Fibroblast of lung (primary cell): ENCODE results near the gene SMDT1. TPM values are rescaled to one million over a fixed set of nuclear protein-coding genes. Genes with fewer than 3 reads are reported as not detected.
"Not testable (repeated sequence)": the region's sequence is repeated elsewhere in the genome, so short reads cannot be mapped to it uniquely, and the experiment has no call there.

ENCODE experiments used
- DNase-seq, 2 donors: peaks; one replicate each; pipeline versions ENCODE4 v3.0.0 to v3.0.0-alpha.2; 2010; ENCODE audit warnings: low read depth in 2 of 2
- H2AFZ ChIP-seq: 2 replicates; pipeline ENCODE4 v1.5.1; 2012; ENCODE audit warnings: low read length, control low read depth, inconsistent platforms
- H3K27ac ChIP-seq: 2 replicates; pipeline ENCODE4 v1.5.1; 2011; ENCODE audit warnings: low read length, control low read depth; ENCODE audit not compliant: insufficient read depth
- H3K27me3 ChIP-seq: 2 replicates; pipeline ENCODE4 v1.5.1; 2011; ENCODE audit warnings: mild to moderate bottlenecking, low read length; ENCODE audit not compliant: control insufficient read depth, insufficient read depth
- H3K36me3 ChIP-seq: 2 replicates; pipeline ENCODE4 v1.5.1; 2011; ENCODE audit warnings: low read length; ENCODE audit not compliant: control insufficient read depth, insufficient read depth
- H3K4me1 ChIP-seq: 2 replicates; pipeline ENCODE4 v1.5.1; 2011; ENCODE audit warnings: low read length; ENCODE audit not compliant: control insufficient read depth, insufficient read depth; ENCODE audit errors: extremely low read depth
- H3K4me2 ChIP-seq: 2 replicates; pipeline ENCODE4 v1.5.1; 2011; ENCODE audit warnings: low read length, control low read depth; ENCODE audit not compliant: insufficient read depth; ENCODE audit errors: extremely low read depth
- H3K4me3 ChIP-seq, 4 experiments: fragments of 200-600 bp in 1 of 4; sonication (generic) in 1 of 4; replicated peaks in 1 of 4; 2 replicates each; pipeline ENCODE4 v1.5.1; 2011 to 2016; ENCODE audit warnings: low read length in 4 of 4, low read depth in 3 of 4, mild to moderate bottlenecking in 3 of 4, control low read depth in 2 of 4, inconsistent platforms in 1 of 4, mixed read lengths in 1 of 4; ENCODE audit not compliant: insufficient read depth in 1 of 4; ENCODE audit errors: control extremely low read depth in 1 of 4
- H3K79me2 ChIP-seq: 2 replicates; pipeline ENCODE4 v1.5.1; 2012; ENCODE audit warnings: mild to moderate bottlenecking, low read length, inconsistent platforms; ENCODE audit not compliant: control insufficient read depth, insufficient read depth
- H3K9ac ChIP-seq: 2 replicates; pipeline ENCODE4 v1.5.1; 2011; ENCODE audit warnings: mild to moderate bottlenecking, low read length, control low read depth; ENCODE audit not compliant: insufficient read depth
- H3K9me3 ChIP-seq: 2 replicates; pipeline ENCODE4 v1.5.1; 2012; ENCODE audit warnings: low read depth, low read length; ENCODE audit not compliant: control insufficient read depth, insufficient read depth
- H4K20me1 ChIP-seq: 2 replicates; pipeline ENCODE4 v1.5.1; 2011; ENCODE audit warnings: low read length; ENCODE audit not compliant: control insufficient read depth, insufficient read depth; ENCODE audit errors: extremely low read depth
- CTCF ChIP-seq, 2 donors: IDR thresholded peaks in 1 of 2; conservative IDR thresholded peaks in 1 of 2; 1 replicate in 1 of 2; 2 replicates in 1 of 2; pipeline ENCODE4 v1.5.1; 2011 to 2012; ENCODE audit warnings: low read length in 2 of 2, control low read depth in 1 of 2, inconsistent platforms in 1 of 2, low read depth in 1 of 2, mild to moderate bottlenecking in 1 of 2
- EZH2 ChIP-seq: IDR thresholded peaks from 2 replicates; pipeline ENCODE4 v1.5.1; 2012; ENCODE audit warnings: low read length, control low read depth, mild to moderate bottlenecking; ENCODE audit errors: missing control alignments
- polyA plus RNA-seq, 2 donors: library from polyadenylated mRNA; depleted of rRNA in 1 of 2; stranded (reverse) in 1 of 2; unstranded in 1 of 2; fragments of >200 nt; gene quantifications; 2 replicates each; pipeline ENCODE4 v1.2.1, GENCODE V29; 2011 to 2012; ENCODE audit warnings: missing spikeins in 1 of 2
- total RNA-seq: library from RNA; depleted of rRNA; stranded (reverse); fragments of >200 nt; gene quantifications from 2 replicates; pipeline ENCODE4 v1.2.1, GENCODE V29; 2014

SMDT1 gene
- total and polyA plus RNA-seq, 2 donors (not counting 1 experiment from before 2014, with no cell fraction given) = 9.1 to 31.8 TPM

- H3K4me3 ChIP-seq = no peak overlapping the region
- no peaks in the 10 kb centered on the region for H3K79me2 ChIP-seq
- H3K36me3 ChIP-seq = no peaks in the 10 kb centered on the region
- no peak overlapping the region for H3K27ac ChIP-seq
- H4K20me1 ChIP-seq = no peaks in the 10 kb centered on the region
- no peak overlapping the region for H3K4me2 ChIP-seq
- H3K27me3 ChIP-seq = no peaks in the 10 kb centered on the region
- no peaks in the 10 kb centered on the region for H3K9me3 ChIP-seq
- no peaks in the 10 kb centered on the region for H3K4me1 ChIP-seq
- no peak for TF ChIP-seq EZH2
- no peak for TF ChIP-seq CTCF (conservative IDR thresholded peaks at IDR 0.05 in 1 of 2, IDR thresholded peaks at IDR 0.05 in 1 of 2; ENCODE audit: low read depth in 1 of 2, low read length in 2 of 2)
- H3K9ac ChIP-seq = no peak overlapping the region
- H2AFZ ChIP-seq = no peak overlapping the region
- DNase-seq = no peak
Measured at GRCh38 chr22:42127606-42128005, 48.1 kb downstream of the SMDT1 start.

GRCh38 chr22:42128007-42128406, 48.5 kb downstream of the SMDT1 start:
- not testable (repeated sequence) for H3K4me3 ChIP-seq, H3K79me2 ChIP-seq, H2AFZ ChIP-seq, H3K4me2 ChIP-seq, H4K20me1 ChIP-seq, DNase-seq, H3K4me1 ChIP-seq, H3K36me3 ChIP-seq, H3K27ac ChIP-seq, H3K9ac ChIP-seq, H3K9me3 ChIP-seq, H3K27me3 ChIP-seq

DNA sequence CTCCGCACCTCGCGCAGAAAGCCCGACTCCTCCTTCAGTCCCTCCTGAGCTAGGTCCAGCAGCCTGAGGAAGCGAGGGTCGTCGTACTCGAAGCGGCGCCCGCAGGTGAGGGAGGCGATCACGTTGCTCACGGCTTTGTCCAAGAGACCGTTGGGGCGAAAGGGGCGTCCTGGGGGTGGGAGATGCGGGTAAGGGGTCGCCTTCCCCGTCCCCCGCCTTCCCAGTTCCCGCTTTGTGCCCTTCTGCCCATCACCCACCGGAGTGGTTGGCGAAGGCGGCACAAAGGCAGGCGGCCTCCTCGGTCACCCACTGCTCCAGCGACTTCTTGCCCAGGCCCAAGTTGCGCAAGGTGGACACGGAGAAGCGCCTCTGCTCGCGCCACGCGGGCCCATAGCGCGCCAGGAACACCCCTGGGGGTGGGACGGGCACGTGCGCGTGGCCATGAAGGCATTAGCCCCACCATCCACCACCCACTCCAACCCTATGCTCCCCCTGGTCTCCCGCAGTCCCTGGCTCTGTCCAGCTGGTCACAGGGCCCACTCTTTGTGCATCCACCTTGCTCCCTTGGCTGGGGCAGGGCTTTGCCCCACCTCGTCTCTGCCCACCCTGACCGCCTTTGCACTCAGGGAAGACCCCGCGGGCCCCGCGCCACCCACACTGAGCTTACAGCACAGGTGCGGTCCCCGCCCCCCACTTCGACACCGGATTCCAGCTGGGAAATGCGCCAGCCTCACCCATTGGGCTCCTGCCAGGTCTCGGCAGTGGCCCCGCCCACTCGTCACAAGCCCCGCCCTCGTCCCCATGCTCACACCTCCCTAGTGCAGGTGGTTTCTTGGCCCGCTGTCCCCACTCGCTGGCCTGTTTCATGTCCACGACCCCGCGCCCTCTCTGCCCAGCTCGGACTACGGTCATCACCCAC, 49.5 kb downstream of the SMDT1 start:
- H3K79me2 ChIP-seq, H3K9me3 ChIP-seq, H3K4me2 ChIP-seq, H2AFZ ChIP-seq, H3K27ac ChIP-seq, H3K27me3 ChIP-seq, H3K36me3 ChIP-seq, H4K20me1 ChIP-seq, H3K4me3 ChIP-seq, H3K9ac ChIP-seq, H3K4me1 ChIP-seq, DNase-seq: not testable (repeated sequence)

DNA sequence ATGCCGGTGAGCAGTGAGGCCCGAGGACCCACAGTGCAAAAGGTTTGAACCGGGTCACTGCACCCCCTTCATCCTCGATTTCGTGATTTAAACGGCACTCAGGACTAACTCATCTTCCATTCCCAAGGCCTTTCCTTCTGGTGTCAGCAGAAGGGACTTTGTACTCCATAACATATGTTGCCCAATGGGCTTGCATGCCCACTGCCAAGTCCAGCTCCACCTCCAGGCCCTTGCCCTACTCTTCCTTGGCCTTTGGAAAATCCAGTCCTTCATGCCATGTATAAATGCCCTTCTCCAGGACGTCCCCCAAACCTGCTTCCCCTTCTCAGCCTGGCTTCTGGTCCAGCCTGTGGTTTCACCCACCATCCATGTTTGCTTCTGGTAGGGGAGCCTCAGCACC, 50.7 kb downstream of the SMDT1 start:
- not testable (repeated sequence) for H2AFZ ChIP-seq, H3K4me2 ChIP-seq, H3K36me3 ChIP-seq, H4K20me1 ChIP-seq, H3K9me3 ChIP-seq, H3K27ac ChIP-seq, H3K27me3 ChIP-seq, H3K9ac ChIP-seq, DNase-seq, H3K4me1 ChIP-seq, H3K4me3 ChIP-seq, H3K79me2 ChIP-seq

DNA sequence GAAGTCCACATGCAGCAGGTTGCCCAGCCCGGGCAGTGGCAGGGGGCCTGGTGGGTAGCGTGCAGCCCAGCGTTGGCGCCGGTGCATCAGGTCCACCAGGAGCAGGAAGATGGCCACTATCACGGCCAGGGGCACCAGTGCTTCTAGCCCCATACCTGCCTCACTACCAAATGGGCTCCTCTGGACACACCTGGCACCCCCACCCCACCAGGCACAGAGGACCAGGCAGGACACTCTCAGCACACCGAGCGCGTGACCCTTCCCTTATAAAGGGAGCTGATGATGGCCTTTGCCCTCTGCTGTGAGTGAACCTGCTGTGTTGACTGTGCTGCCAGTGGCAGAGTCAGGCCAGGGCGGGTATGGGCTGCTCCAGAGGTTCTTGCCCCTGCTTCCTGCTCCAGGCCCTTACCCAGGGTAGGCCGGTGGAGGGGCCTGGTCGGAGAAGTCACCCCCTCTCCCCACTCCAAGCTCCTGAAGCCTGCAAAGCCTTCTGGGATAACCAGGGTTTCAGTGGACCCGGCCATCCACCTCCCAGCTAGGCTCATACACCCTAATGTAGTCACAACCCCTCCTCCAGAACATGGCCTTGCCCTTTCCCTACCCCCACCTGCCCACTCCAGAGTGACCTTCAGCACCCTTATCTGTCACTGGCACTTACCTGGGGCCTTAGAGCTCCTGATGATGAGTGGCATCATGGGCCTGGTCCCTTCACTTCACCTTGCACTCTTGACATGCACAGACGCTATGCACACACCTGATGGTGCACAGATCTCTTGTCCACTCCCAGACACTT, 51.3 kb downstream of the SMDT1 start, which contains the start of gene CYP2D6:
Gene CYP2D6 (minus strand): TSS at position 172 of the 793 bp plus-strand sequence. CDS start 19 bp downstream, at position 153.
- not testable (repeated sequence) for H3K9ac ChIP-seq, H3K79me2 ChIP-seq, H3K4me2 ChIP-seq, H3K27me3 ChIP-seq, H3K4me1 ChIP-seq, H2AFZ ChIP-seq, DNase-seq, H3K36me3 ChIP-seq, H4K20me1 ChIP-seq, H3K4me3 ChIP-seq, H3K9me3 ChIP-seq, H3K27ac ChIP-seq
